ENCODE results near the gene OVCA2.

Gene OVCA2

DNA sequence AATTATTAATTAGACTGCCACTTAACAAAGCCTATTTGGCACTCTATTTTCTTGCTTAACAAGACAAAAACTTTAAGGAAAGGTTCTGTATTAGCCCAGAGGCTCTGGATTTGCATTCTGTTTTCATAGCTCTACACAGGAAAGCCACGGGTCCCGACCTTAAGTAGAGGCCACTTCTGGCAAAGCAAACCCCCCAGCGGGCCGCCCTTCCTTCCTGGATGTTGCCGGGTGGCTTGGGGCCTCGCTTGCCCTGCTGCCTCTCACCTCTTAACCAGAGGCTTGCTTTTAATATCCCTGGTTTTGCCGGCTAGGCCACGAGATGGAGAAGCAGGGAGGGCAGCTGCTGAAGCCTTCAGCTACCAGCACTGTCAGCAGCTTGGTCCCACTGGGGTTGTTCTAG lies 21.1 kb upstream of the OVCA2 start:
- Histone ChIP-seq H3K27me3 (ENCODE audit: insufficient read depth, low read length) (peaks cover 71% of the 10 kb centered on the region), H3K36me3 (ENCODE audit: insufficient read depth, low read length) (no peaks in the 10 kb centered on the region), H2AFZ (ENCODE audit: low read depth, low read length) (no peak overlapping the region), H3K9me3 (ENCODE audit: low read length) (no peaks in the 10 kb centered on the region), H3K4me3 (ENCODE audit: low read length) (no peak overlapping the region), H3K4me1 (ENCODE audit: insufficient read depth, low read length) (peaks cover 24% of the 10 kb centered on the region)

DNA sequence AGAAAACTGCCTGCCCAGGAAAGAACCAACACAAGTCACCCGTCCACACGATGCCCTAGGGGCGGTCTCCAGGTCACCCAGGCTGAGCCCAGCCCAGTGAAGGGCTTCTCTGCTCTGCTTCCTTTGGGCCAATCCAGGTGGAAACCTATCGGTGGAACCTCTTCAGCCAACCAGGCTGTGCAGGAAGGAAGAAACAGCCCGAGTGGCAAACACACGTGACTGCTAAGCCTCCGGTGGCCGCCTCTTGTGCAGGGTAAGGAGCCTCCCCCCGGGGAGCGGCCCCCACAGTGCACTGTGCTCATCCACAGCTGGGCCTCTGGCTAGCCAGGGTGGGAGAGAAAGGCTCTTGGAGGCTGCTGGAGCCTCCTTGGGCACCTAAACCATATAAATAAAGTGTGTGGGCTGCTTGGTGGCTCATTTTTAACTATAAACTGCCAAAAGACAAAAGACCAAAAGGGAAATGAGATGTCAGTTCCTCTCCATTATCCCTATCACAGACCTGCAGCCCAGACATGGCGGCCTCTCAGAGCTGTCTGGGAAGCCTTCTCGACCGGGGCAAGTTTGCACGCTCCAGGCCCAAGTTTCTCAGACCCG lies 19.1 kb upstream of the OVCA2 start:
- peaks cover 24% of the 10 kb centered on the region for H3K4me1 ChIP-seq (ENCODE audit: insufficient read depth, low read length)
- H3K4me3 ChIP-seq (ENCODE audit: low read length), result no peak overlapping the region
- H3K36me3 ChIP-seq (ENCODE audit: insufficient read depth, low read length), result no peaks in the 10 kb centered on the region
- H2AFZ ChIP-seq (ENCODE audit: low read depth, low read length), result no peak overlapping the region
- no peaks in the 10 kb centered on the region for H3K9me3 ChIP-seq (ENCODE audit: low read length)
- peaks cover 76% of the 10 kb centered on the region for H3K27me3 ChIP-seq (ENCODE audit: insufficient read depth, low read length)

DNA sequence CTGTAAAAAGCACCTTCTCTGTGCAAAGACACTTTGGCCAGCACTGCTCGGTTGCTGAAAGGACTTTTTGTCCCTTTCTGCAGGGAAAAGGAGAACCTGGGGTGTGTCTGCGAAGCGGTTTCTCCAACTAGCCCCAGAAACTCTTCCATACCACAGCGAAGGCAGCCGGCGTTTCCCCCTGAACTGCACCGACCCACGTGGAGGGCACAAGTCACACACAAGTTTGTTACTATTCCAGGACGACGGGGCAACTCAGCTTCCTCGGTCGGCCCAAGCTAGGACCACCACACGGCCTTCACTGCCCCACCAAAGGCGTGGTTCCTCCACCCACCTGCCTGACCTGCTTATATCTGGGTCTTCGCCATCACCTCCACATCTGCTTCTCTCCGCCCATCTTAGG lies 18.6 kb upstream of the OVCA2 start:
- no peaks in the 10 kb centered on the region for H3K9me3 ChIP-seq (ENCODE audit: low read length)
- no peak overlapping the region for H2AFZ ChIP-seq (ENCODE audit: low read depth, low read length)
- no peak overlapping the region for H3K4me3 ChIP-seq (ENCODE audit: low read length)
- no peaks in the 10 kb centered on the region for H3K36me3 ChIP-seq (ENCODE audit: insufficient read depth, low read length)
- H3K4me1 ChIP-seq (ENCODE audit: insufficient read depth, low read length), result peaks cover 24% of the 10 kb centered on the region
- peaks cover 76% of the 10 kb centered on the region for H3K27me3 ChIP-seq (ENCODE audit: insufficient read depth, low read length)

DNA sequence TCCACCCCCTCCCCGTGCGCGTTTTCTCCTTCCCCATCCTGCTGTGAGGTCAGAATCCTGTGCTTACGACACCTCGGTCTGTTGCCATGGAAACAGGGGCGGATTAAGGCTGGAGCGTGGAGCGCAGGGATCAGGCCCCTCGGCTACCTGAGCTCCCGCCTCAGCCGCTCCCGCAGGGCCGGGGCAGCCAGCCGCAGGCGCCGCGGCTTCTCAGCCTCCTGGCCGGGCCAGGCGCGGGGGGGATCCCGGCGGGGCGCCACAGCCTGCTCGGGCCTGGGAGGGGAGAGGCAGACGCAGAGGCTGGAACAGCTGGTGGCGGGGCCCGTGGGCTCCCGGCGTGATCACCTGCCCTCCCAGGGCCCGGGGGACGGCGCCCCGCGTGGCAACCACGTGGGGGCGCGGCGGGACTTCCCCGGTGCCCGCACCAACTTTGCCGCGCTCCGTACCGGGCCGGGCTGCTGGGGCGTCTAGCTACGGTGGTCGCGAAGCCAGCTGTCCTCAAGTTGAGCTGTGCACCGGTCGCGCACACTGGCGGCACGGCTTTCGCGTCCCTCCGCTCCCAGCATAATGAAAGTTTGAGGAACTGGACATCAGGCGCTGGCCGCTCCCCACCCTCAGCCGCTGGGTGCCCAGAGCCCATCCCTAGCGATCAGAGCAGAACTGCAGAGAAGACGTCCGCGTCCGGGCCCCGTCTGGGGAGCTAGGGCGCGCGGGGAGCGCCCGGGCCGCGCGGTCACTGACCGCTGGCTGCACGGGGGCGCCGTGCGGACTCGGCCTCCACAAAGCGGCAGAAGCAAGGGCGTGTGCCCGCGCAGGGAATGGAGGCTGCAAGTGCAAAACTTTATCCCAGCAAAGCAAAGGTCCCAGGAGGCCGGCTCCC lies 17.9 kb upstream of the OVCA2 start:
- no peak overlapping the region for H2AFZ ChIP-seq (ENCODE audit: low read depth, low read length)
- peak overlapping the region; percentile 31 for H3K4me3 ChIP-seq (ENCODE audit: low read length)
- peaks cover 77% of the 10 kb centered on the region for H3K27me3 ChIP-seq (ENCODE audit: insufficient read depth, low read length)
- peaks cover 24% of the 10 kb centered on the region for H3K4me1 ChIP-seq (ENCODE audit: insufficient read depth, low read length)
- H3K9me3 ChIP-seq (ENCODE audit: low read length), result no peaks in the 10 kb centered on the region
- H3K36me3 ChIP-seq (ENCODE audit: insufficient read depth, low read length), result no peaks in the 10 kb centered on the region

DNA sequence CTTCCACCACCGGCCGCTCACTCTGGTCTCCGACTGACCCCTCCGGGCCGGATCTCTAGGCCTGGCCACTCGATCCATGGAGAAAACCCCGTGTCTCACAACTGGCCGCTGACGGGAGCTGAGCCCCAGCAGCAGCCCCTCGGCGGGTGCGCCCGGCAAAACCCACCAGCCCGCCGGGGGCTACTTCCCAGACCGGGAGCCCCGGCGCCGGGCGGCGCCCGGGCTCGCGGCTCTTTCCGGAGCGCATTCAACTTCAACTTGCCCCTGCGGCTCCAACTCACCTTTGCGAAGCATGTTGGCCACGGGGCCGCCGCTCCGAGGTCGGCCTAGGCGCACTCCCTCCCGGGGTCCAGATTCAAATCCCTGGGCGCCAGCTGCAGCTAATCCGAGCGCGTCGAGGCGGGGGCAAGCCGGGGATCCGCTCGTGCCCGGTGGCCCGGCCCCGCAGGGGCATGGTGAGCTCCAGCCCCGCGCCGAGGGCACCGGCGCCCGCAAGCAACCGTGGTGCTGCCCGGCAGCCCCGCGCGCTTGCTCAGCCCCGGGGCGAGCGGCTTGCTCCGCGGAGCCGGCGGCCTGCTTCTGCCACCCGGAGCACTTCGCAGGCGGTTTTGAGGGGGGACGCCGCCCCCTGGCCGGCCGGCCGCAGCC lies 17.1 kb upstream of the OVCA2 start:
- Histone ChIP-seq H3K36me3 (ENCODE audit: insufficient read depth, low read length) (no peaks in the 10 kb centered on the region), H2AFZ (ENCODE audit: low read depth, low read length) (peak overlapping the region; percentile 55), H3K4me1 (ENCODE audit: insufficient read depth, low read length) (peaks cover 24% of the 10 kb centered on the region), H3K4me3 (ENCODE audit: low read length) (peak overlapping the region; percentile 31), H3K9me3 (ENCODE audit: low read length) (no peaks in the 10 kb centered on the region), H3K27me3 (ENCODE audit: insufficient read depth, low read length) (peaks cover 69% of the 10 kb centered on the region)

DNA sequence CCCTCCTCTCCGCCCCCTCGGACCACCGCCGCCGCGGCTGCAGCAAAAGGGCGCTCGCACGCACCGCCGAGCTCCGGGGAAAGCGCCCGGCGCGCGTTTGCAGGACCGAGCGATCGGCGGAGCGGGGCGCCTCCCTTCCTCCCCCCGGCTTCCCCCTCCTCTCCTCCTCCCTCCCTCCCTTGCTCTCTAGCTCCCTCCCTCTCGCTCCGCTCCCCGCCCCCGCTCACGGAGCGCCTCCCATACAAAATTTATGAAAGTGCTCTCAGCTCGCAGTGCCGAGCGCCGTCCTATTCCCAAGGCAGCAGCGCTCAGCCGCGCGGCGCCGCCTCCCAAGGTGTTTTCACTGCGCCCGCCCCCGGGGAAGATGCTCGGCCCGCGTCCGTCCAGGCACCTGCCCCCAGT lies 16.6 kb upstream of the OVCA2 start, which contains the start of gene RTN4RL1:
TSS of gene RTN4RL1 (minus strand) at position 115 of the 402 bp plus-strand sequence. CDS start 469 bp downstream, outside the sequence.
- Histone ChIP-seq H3K4me3 (ENCODE audit: low read length) (peak within 1 kb of the TSS; percentile 31), H3K9me3 (ENCODE audit: low read length) (no peaks in the 10 kb centered on the region), H3K4me1 (ENCODE audit: insufficient read depth, low read length) (peaks cover 24% of the 10 kb centered on the region), H3K27me3 (ENCODE audit: insufficient read depth, low read length) (peaks cover 64% of the 10 kb centered on the region), H2AFZ (ENCODE audit: low read depth, low read length) (peak within 1 kb of the TSS; percentile 55), H3K36me3 (ENCODE audit: insufficient read depth, low read length) (no peaks in the 10 kb centered on the region)

DNA sequence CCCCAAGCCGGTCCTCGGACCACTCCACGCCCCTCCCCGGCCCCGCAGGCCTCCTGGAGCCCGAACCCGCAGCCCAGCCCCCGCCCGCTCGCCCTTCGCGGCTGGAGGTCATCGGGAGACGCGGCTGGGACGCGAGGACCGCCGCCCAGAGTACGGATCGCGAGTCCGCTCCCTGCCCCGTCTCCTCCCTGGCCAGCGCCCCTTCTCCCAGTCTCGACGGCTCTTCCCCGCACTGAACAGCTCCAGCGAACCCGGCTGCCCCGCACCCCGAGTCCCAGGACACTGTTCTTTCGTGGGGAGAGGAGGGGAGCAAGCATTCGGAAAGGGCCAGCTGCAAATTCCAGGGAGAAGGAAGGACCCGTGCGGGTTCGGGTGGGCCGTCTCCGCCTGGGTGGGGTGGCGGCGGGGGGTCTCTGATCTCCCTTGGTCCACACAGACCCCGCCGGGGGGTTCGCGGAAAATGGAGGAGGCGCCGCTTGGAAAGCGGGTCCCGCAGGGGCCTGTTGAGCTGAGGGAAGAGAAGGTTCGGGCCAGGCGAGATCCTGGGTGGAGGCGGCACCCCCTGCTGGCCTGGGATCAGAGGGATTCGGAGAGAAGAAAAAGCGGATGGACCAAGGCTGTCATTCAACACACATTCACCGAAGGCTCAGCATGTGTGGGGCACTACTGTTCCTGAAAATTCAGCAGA lies 16.1 kb upstream of the OVCA2 start:
- peaks cover 58% of the 10 kb centered on the region for H3K27me3 ChIP-seq (ENCODE audit: insufficient read depth, low read length)
- no peaks in the 10 kb centered on the region for H3K9me3 ChIP-seq (ENCODE audit: low read length)
- H3K4me3 ChIP-seq (ENCODE audit: low read length), result peak overlapping the region; percentile 31
- H3K36me3 ChIP-seq (ENCODE audit: insufficient read depth, low read length), result no peaks in the 10 kb centered on the region
- peak overlapping the region; percentile 55 for H2AFZ ChIP-seq (ENCODE audit: low read depth, low read length)
- H3K4me1 ChIP-seq (ENCODE audit: insufficient read depth, low read length), result peaks cover 25% of the 10 kb centered on the region

DNA sequence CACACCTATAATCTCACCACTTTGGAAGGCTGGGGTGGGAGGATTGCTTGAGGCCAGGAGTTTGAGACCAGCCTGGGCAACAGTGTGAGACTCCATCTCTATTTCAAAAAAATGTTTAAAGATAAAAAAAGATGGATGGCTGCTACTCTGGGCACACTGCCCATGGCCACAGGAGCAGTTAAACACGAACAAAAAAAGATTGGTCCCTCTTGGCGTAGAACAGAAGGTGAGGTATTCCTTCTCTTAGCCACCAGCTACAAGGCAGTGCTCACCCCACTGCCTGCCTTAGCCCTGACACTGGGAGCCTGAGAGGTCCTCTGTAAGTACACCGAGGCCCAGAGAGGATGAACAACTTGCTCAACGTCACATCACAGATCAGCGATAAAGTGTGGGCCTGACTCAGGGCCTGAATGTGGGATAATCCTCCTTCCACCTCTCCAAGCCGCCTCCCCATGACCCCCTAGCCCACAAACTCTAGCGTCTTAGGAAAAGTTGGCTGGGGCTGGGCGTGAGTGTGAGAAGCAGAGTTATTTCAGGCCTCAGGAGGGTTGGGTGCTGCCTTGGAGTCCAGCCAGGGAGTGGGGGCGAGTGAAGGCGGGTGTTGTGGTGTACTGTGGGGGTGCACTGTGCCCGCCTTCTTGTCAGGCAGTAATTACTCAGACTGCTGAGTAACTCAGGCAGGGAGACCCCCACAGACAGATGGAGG lies 14.1 kb upstream of the OVCA2 start:
- H3K4me3 ChIP-seq (ENCODE audit: low read length), result no peak overlapping the region
- H3K9me3 ChIP-seq (ENCODE audit: low read length), result no peaks in the 10 kb centered on the region
- H3K27me3 ChIP-seq (ENCODE audit: insufficient read depth, low read length), result peaks cover 47% of the 10 kb centered on the region
- H3K36me3 ChIP-seq (ENCODE audit: insufficient read depth, low read length), result no peaks in the 10 kb centered on the region
- no peak overlapping the region for H2AFZ ChIP-seq (ENCODE audit: low read depth, low read length)
- peaks cover 24% of the 10 kb centered on the region for H3K4me1 ChIP-seq (ENCODE audit: insufficient read depth, low read length)

DNA sequence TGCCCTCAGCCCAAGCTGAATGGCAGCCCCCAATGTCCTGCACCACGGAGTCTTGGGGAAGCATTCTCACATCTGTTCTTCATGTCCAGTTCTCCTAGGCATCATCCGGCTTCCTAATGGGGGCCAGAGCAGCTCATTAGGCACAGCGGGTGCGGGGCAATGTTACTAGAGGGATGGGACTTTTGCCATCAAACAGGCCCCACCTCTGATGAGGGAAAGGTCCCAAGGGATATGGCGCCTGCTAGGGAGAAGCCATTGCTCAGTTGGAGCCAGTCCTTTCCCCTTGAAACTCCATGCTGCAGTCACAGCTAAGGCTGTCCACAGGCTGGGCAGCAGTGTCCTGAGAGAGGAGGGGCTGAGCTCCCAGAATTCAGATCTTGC lies 13.6 kb upstream of the OVCA2 start:
- Histone ChIP-seq H3K27me3 (ENCODE audit: insufficient read depth, low read length) (peaks cover 41% of the 10 kb centered on the region), H2AFZ (ENCODE audit: low read depth, low read length) (no peak overlapping the region), H3K9me3 (ENCODE audit: low read length) (no peaks in the 10 kb centered on the region), H3K36me3 (ENCODE audit: insufficient read depth, low read length) (no peaks in the 10 kb centered on the region), H3K4me1 (ENCODE audit: insufficient read depth, low read length) (peaks cover 23% of the 10 kb centered on the region), H3K4me3 (ENCODE audit: low read length) (no peak overlapping the region)

DNA sequence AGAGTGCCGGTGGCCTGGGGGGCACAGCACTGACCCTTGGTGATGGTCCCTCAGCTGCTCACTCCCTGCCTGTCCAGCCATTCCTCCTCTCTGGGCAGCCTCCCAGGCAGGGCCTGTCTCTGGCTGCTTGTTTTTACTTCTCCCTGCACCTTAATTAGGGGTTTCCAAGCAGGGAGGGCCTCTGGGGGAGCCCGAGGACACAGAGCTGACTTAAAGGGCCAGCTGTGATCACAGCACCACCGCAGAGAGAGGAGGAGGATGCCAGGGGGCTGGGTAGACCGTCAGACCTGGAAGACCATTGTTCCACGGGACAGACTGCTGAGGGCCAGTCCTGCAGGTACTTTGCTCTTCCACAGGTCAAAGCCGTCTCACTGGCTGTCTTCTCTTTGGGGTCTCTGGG lies 13.1 kb upstream of the OVCA2 start:
- Histone ChIP-seq H2AFZ (ENCODE audit: low read depth, low read length) (no peak overlapping the region), H3K36me3 (ENCODE audit: insufficient read depth, low read length) (no peaks in the 10 kb centered on the region), H3K4me3 (ENCODE audit: low read length) (no peak overlapping the region), H3K9me3 (ENCODE audit: low read length) (no peaks in the 10 kb centered on the region), H3K27me3 (ENCODE audit: insufficient read depth, low read length) (peaks cover 37% of the 10 kb centered on the region), H3K4me1 (ENCODE audit: insufficient read depth, low read length) (peaks cover 21% of the 10 kb centered on the region)

DNA sequence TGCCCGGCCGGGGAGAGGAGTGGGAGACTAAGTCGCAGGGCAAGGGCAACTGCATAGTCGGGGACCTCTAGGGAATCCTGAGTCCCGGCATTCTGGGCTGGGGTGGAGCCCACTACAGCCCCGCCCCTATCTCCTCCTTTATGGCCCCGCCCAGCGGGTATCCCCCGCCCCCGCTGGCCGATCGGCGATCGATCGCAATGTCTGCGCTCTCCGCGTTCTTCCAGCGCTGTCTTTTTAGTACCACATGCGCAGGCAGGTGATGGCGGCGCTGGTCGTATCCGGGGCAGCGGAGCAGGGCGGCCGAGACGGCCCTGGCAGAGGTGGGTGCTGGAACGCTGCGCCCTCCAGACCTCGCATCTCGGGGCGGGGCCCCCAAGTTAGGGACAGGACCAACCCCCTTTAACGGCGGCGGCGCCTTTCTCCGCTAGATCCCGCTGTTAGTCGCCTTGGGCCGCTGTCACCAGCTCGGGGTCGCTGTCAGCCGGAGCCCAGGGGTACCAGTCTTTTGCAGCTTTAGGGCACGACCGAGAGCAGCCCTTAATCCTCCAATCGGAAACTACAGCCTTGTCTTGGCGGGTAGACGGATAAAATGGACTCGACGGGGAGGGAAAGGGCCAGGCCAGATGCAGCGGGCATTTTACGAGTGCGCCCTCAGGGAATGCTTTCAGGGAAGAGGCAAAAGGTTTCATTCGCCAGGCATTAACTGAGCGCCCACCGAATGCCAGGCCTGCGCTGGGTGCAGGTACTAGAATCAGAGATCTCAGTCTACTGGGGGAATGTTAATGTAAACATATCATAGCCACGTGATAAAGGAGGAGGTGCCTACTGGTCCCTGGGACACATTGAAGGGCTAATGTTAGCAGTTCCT lies 11.7 kb upstream of the OVCA2 start, which contains the start of gene DPH1:
TSS of gene DPH1 (plus strand) at position 243 of the 868 bp plus-strand sequence. CDS start at position 260, 17 bp downstream.
- peaks cover 13% of the 10 kb centered on the region for H3K4me1 ChIP-seq (ENCODE audit: insufficient read depth, low read length)
- no peaks in the 10 kb centered on the region for H3K9me3 ChIP-seq (ENCODE audit: low read length)
- H3K27me3 ChIP-seq (ENCODE audit: insufficient read depth, low read length), result peaks cover 24% of the 10 kb centered on the region
- peak within 1 kb of the TSS; percentile 76 for H2AFZ ChIP-seq (ENCODE audit: low read depth, low read length)
- peak within 1 kb of the TSS; percentile 92 for H3K4me3 ChIP-seq (ENCODE audit: low read length)
- no peaks in the 10 kb centered on the region for H3K36me3 ChIP-seq (ENCODE audit: insufficient read depth, low read length)

DNA sequence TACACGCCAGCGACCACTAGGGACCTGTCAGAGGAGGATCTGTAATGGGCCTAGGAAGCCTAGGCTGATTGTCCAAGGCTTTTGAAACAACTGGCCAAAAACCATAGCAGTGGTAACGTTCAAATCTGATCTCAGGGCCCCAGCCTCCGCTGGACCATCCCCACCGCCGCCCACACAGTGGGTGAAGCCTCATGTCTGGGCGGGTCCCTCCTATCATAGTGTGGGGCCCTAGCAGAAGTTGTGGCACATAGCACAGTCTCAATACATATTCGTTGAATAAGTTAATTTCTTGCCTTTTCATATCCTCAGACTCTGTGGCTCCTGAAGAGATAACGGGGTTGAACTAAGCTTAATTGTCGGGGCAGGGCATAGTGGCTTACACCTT lies 11.1 kb upstream of the OVCA2 start:
- Histone ChIP-seq H3K27me3 (ENCODE audit: insufficient read depth, low read length) (peaks cover 18% of the 10 kb centered on the region), H3K9me3 (ENCODE audit: low read length) (no peaks in the 10 kb centered on the region), H3K36me3 (ENCODE audit: insufficient read depth, low read length) (no peaks in the 10 kb centered on the region), H3K4me3 (ENCODE audit: low read length) (peak overlapping the region; percentile 92), H2AFZ (ENCODE audit: low read depth, low read length) (no peak overlapping the region), H3K4me1 (ENCODE audit: insufficient read depth, low read length) (peaks cover 11% of the 10 kb centered on the region)
